ENCODE data around the gene SLC26A4.

DNA sequence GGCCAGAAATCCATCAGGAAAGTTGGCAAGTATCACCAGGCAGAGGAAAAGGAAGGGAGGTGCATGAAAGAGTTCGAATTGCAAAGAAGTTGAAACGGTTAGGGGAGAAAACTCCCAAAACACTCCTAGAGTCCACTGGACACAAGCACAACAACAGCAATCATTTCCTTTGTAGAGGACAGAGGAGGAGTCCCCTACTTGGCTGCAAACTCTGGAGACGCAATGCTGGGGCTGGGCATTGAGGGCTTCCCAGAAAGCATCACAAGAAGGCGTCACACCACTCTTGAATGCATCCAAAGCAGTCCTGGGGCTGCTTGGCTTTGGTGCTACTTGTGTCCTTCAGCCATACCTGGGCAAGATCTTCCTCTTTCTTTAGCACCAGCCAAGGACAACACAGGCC, 18.1 kb upstream of the SLC26A4 start:
- no peak for TF ChIP-seq POLR2A (IDR thresholded peaks at IDR 0.05)
- TF ChIP-seq, protein P1, sequence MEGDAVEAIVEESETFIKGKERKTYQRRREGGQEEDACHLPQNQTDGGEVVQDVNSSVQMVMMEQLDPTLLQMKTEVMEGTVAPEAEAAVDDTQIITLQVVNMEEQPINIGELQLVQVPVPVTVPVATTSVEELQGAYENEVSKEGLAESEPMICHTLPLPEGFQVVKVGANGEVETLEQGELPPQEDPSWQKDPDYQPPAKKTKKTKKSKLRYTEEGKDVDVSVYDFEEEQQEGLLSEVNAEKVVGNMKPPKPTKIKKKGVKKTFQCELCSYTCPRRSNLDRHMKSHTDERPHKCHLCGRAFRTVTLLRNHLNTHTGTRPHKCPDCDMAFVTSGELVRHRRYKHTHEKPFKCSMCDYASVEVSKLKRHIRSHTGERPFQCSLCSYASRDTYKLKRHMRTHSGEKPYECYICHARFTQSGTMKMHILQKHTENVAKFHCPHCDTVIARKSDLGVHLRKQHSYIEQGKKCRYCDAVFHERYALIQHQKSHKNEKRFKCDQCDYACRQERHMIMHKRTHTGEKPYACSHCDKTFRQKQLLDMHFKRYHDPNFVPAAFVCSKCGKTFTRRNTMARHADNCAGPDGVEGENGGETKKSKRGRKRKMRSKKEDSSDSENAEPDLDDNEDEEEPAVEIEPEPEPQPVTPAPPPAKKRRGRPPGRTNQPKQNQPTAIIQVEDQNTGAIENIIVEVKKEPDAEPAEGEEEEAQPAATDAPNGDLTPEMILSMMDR (IDR thresholded peaks at IDR 0.05): no peak
- no peak for TF ChIP-seq EP300 (IDR thresholded peaks at IDR 0.05)
